Measurements from ENCODE around the gene PCYT1B.

DNA sequence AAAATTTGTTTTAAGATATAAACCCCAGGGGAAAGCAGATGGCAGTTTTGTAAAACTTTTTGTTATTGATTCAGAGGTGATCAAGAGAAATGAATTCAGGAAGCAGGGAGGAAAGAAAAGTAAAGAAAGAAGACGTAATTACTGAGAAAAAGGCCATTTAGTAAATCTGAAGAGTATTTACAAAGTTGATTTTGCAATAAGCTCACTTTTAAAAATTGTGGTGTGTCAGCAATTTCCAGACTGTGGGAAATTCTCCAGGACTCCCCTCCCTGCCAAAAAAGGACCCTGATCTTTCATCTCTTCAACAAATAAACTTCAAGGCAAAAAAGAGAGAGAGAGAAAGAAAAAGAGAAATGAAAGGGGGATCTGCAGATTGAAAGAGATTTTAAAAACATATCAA lies 36.6 kb downstream of the PCYT1B start:
- TF ChIP-seq, protein P1, sequence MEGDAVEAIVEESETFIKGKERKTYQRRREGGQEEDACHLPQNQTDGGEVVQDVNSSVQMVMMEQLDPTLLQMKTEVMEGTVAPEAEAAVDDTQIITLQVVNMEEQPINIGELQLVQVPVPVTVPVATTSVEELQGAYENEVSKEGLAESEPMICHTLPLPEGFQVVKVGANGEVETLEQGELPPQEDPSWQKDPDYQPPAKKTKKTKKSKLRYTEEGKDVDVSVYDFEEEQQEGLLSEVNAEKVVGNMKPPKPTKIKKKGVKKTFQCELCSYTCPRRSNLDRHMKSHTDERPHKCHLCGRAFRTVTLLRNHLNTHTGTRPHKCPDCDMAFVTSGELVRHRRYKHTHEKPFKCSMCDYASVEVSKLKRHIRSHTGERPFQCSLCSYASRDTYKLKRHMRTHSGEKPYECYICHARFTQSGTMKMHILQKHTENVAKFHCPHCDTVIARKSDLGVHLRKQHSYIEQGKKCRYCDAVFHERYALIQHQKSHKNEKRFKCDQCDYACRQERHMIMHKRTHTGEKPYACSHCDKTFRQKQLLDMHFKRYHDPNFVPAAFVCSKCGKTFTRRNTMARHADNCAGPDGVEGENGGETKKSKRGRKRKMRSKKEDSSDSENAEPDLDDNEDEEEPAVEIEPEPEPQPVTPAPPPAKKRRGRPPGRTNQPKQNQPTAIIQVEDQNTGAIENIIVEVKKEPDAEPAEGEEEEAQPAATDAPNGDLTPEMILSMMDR (conservative IDR thresholded peaks at IDR 0.05) = no peak
- no peak for TF ChIP-seq EZH2 (IDR thresholded peaks at IDR 0.05; ENCODE audit: low read depth)

Data from PC-9 (cell line).